Spleen (tissue), 7 donors: ENCODE measurements around the gene ZNF518B.

ENCODE experiments used
- POLR2A ChIP-seq, 3 donors: fragments of 450-650 bp; IDR thresholded peaks; one replicate each; pipeline ENCODE4 v1.5.1; 2017; ENCODE audit warnings: antibody characterized with exemption in 3 of 3, mild to moderate bottlenecking in 1 of 3
- POLR2AphosphoS5 ChIP-seq, 3 donors: sonication (generic); formaldehyde crosslinking; IDR thresholded peaks; one replicate each; pipeline ENCODE4 v1.5.1; 2017; ENCODE audit warnings: antibody characterized with exemption in 3 of 3
- TF ChIP-seq, protein P1 (sequence below), 11 experiments: fragments of 200-600 bp in 7 of 11; fragments of 450-650 bp in 4 of 11; sonication (generic) in 4 of 11; IDR thresholded peaks in 8 of 11; conservative IDR thresholded peaks in 3 of 11; 1 replicate in 7 of 11; 2 replicates in 4 of 11; pipeline versions ENCODE4 v1.4.0 to v1.8.0; 2016 to 2021; ENCODE audit warnings: antibody characterized with exemption in 11 of 11, inconsistent platforms in 4 of 11, mild to moderate bottlenecking in 1 of 11
- donor health status: DM: no; HTN: no; CAD: no; lungs with moderate emphysema.
- donor health status: DM: no; HTN: no; CAD: no.
- donor health status: DM: no; HTN: no; CAD: no.

DNA sequence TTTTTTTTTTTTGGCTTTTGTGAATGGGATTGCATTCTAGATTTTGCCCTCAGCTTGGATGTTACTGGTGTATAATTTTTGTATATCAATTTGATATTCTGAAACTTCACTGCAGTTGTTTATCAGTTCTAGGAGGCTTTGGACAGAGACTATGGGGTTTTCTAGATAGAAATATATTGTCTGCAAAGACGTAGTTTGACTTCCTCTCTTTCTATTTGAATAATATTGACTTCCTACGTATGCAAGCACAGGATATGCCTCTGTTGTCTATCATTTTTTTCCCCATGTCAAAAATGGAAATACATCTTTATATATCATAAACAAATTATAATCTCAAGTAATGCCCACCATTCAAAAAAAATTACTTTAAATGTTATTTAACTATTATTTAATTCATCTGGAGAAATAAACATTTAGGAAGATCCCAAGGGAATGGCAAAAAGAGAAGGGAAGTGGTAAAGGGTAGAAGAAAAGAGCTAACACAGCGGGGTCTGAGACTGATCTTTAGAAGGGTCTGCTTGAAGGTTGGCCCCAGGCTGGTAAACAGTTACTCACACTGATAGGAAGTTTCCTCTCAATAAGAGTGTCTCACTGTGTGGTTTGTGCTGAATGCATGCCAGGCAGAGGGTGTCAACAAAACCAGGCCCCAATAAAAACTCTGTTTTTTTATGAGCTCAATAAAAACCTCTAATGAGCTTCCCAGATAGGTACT, 35.7 kb downstream of the ZNF518B start:
- TF ChIP-seq, protein P1, sequence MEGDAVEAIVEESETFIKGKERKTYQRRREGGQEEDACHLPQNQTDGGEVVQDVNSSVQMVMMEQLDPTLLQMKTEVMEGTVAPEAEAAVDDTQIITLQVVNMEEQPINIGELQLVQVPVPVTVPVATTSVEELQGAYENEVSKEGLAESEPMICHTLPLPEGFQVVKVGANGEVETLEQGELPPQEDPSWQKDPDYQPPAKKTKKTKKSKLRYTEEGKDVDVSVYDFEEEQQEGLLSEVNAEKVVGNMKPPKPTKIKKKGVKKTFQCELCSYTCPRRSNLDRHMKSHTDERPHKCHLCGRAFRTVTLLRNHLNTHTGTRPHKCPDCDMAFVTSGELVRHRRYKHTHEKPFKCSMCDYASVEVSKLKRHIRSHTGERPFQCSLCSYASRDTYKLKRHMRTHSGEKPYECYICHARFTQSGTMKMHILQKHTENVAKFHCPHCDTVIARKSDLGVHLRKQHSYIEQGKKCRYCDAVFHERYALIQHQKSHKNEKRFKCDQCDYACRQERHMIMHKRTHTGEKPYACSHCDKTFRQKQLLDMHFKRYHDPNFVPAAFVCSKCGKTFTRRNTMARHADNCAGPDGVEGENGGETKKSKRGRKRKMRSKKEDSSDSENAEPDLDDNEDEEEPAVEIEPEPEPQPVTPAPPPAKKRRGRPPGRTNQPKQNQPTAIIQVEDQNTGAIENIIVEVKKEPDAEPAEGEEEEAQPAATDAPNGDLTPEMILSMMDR (IDR thresholded peaks at IDR 0.05 in 8 of 11, conservative IDR thresholded peaks at IDR 0.05 in 3 of 11), result no peak
- TF ChIP-seq POLR2AphosphoS5 (IDR thresholded peaks at IDR 0.05) (no peak), POLR2A (IDR thresholded peaks at IDR 0.05) (no peak)
